SK-N-SH (cell line): ENCODE results near the gene DNAJA3. TPM values are rescaled to one million over a fixed set of nuclear protein-coding genes. Genes with fewer than 3 reads are reported as not detected.

Experiments
- CTCF ChIA-PET: fragments of 300-600, 350-600 bp; formaldehyde crosslinking; extraction: SDS; loops from one replicate; lab custom pipeline; 2021; lab: Yijun Ruan, JAX
- POLR2A ChIA-PET: fragments of 350-600 bp; sonication (Branson Sonifier 250); formaldehyde crosslinking; extraction: SDS; loops from one replicate; lab custom pipeline; 2020; ENCODE audit warnings: antibody characterized with exemption, inconsistent platforms; lab: Yijun Ruan, JAX
- DNase-seq: peaks from one replicate; pipeline ENCODE4 v3.0.0; 2012
- H2AFZ ChIP-seq: fragments of 200-600 bp; sonication (generic); 2 replicates; pipeline ENCODE4 v1.8.1; 2016; ENCODE audit warnings: antibody characterized with exemption, mild to moderate bottlenecking, low read depth
- H3F3A ChIP-seq: fragments of 200-600 bp; sonication (generic); replicated peaks from 2 replicates; pipeline ENCODE3; 2016; ENCODE audit warnings: antibody characterized with exemption, mild to moderate bottlenecking; ENCODE audit not compliant: insufficient read depth
- H3K27ac ChIP-seq, 2 experiments: fragments of 200-500 bp in 1 of 2; fragments of 200-600 bp in 1 of 2; sonication (Bioruptor generic) in 1 of 2; sonication (generic), shearing (Covaris generic) in 1 of 2; 2 replicates each; pipeline versions ENCODE4 v1.5.1 to v1.6.1; 2014 to 2016; ENCODE audit warnings: low read depth in 2 of 2, inconsistent platforms in 1 of 2, low read length in 1 of 2, mild to moderate bottlenecking in 1 of 2, mixed read lengths in 1 of 2
- H3K27me3 ChIP-seq: fragments of 200-600 bp; sonication (generic), shearing (Covaris generic); 2 replicates; pipeline ENCODE4 v1.6.1; 2016; ENCODE audit warnings: mixed run types; ENCODE audit not compliant: insufficient read depth
- H3K36me3 ChIP-seq, 2 experiments: fragments of 200-500 bp in 1 of 2; fragments of 200-600 bp in 1 of 2; sonication (Bioruptor generic) in 1 of 2; sonication (generic) in 1 of 2; replicated peaks in 1 of 2; 2 replicates each; pipeline versions ENCODE3 to v1.5.1; 2014 to 2016; ENCODE audit warnings: low read length in 1 of 2, mild to moderate bottlenecking in 1 of 2; ENCODE audit not compliant: insufficient read depth in 2 of 2, control insufficient read depth in 1 of 2
- H3K4me1 ChIP-seq, 2 experiments: fragments of 200-500 bp in 1 of 2; fragments of 200-600 bp in 1 of 2; sonication (Bioruptor generic) in 1 of 2; sonication (generic), shearing (Covaris generic) in 1 of 2; 2 replicates each; pipeline versions ENCODE4 v1.5.1 to v1.6.1; 2014 to 2016; ENCODE audit warnings: low read depth in 1 of 2, low read length in 1 of 2, mixed run types in 1 of 2; ENCODE audit not compliant: insufficient read depth in 2 of 2, control insufficient read depth in 1 of 2
- H3K4me2 ChIP-seq: fragments of 200-600 bp; sonication (generic), shearing (Covaris generic); 2 replicates; pipeline ENCODE4 v1.6.1; 2017; ENCODE audit warnings: mixed run types
- H3K4me3 ChIP-seq, 2 experiments: fragments of 200-500 bp in 1 of 2; fragments of 200-600 bp in 1 of 2; sonication (Bioruptor generic) in 1 of 2; sonication (generic), shearing (Covaris generic) in 1 of 2; 2 replicates each; pipeline versions ENCODE4 v1.5.1 to v1.8.1; 2014 to 2016; ENCODE audit warnings: low read depth in 2 of 2, inconsistent platforms in 1 of 2, low read length in 1 of 2, mild to moderate bottlenecking in 1 of 2, mixed read lengths in 1 of 2, moderate library complexity in 1 of 2
- H3K79me2 ChIP-seq: fragments of 200-600 bp; sonication (generic); 2 replicates; pipeline ENCODE4 v1.8.1; 2017; ENCODE audit warnings: mild to moderate bottlenecking; ENCODE audit not compliant: insufficient read depth
- H3K9ac ChIP-seq: fragments of 200-600 bp; sonication (generic); 2 replicates; pipeline ENCODE4 v1.6.1; 2017; ENCODE audit warnings: mixed run types
- H3K9me2 ChIP-seq: fragments of 200-600 bp; sonication (generic); 2 replicates; pipeline ENCODE4 v1.6.1; 2017; ENCODE audit warnings: mixed run types
- H3K9me3 ChIP-seq: fragments of 200-600 bp; sonication (generic); 2 replicates; pipeline ENCODE4 v1.6.1; 2017; ENCODE audit warnings: mixed run types, mild to moderate bottlenecking, moderate library complexity
- H4K20me1 ChIP-seq: fragments of 200-600 bp; sonication (generic); 2 replicates; pipeline ENCODE4 v1.6.1; 2017; ENCODE audit warnings: mild to moderate bottlenecking, mixed run types; ENCODE audit not compliant: insufficient read depth
- CHD2 ChIP-seq: fragments of 150-350 bp; IDR thresholded peaks from 2 replicates; pipeline ENCODE4 v1.6.1; 2018; ENCODE audit warnings: low read length; ENCODE audit not compliant: partially characterized antibody
- ELF1 ChIP-seq: IDR thresholded peaks from 2 replicates; pipeline ENCODE4 v1.4.0; 2012
- GABPA ChIP-seq: IDR thresholded peaks from 2 replicates; pipeline ENCODE4 v1.4.0; 2012; ENCODE audit warnings: low read depth, mild to moderate bottlenecking
- MEF2A ChIP-seq: IDR thresholded peaks from 2 replicates; pipeline ENCODE4 v1.4.0; 2012; ENCODE audit warnings: low read depth, borderline replicate concordance
- NRF1 ChIP-seq: IDR thresholded peaks from 2 replicates; pipeline ENCODE4 v1.6.1; 2012; ENCODE audit warnings: low read depth, mild to moderate bottlenecking, low read length
- PBX3 ChIP-seq: IDR thresholded peaks from 2 replicates; pipeline ENCODE4; 2012
- RCOR1 ChIP-seq: fragments of 150-350 bp; IDR thresholded peaks from 2 replicates; pipeline ENCODE4 v1.6.1; 2017; ENCODE audit warnings: antibody characterized with exemption, low read length
- REST ChIP-seq: IDR thresholded peaks from 2 replicates; pipeline ENCODE4 v1.6.1; 2012; ENCODE audit warnings: mild to moderate bottlenecking, low read depth, low read length, moderate library complexity
- RXRA ChIP-seq: IDR thresholded peaks from 2 replicates; pipeline ENCODE4 v1.4.0; 2012; ENCODE audit warnings: low read depth, mild to moderate bottlenecking, borderline replicate concordance
- TAF1 ChIP-seq: IDR thresholded peaks from 2 replicates; pipeline ENCODE4 v1.6.1; 2012; ENCODE audit warnings: low read depth, mild to moderate bottlenecking, low read length, moderate library complexity, borderline replicate concordance
- TCF12 ChIP-seq: IDR thresholded peaks from 2 replicates; pipeline ENCODE4 v1.4.0; 2012
- TEAD4 ChIP-seq: IDR thresholded peaks from 2 replicates; pipeline ENCODE4 v1.4.0; 2012; ENCODE audit warnings: mild to moderate bottlenecking, borderline replicate concordance; ENCODE audit not compliant: insufficient read depth
- WGBS: methylation state at CpG from one replicate; pipeline ENCODE4 v1.1.6; 2017; ENCODE audit warnings: low lambda C conversion rate; 5-methylcytosine and 5-hydroxymethylcytosine counted together
- polyA plus RNA-seq, 3 experiments: library from polyadenylated mRNA; depleted of rRNA; stranded (reverse); fragments of >200 nt; gene quantifications; 2 replicates each; pipeline ENCODE4 v1.2.3, GENCODE V29; 2012

DNAJA3 gene
- polyA plus RNA-seq, 1 of the 3 experiments (the other 2 are of a cell fraction) = 52.6 TPM

GRCh38 chr16:4472880-4473279 is 47.2 kb downstream of the DNAJA3 start:
- CTCF ChIA-PET = interaction anchor here (0.7 to 1.2 kb wide), 3 partner anchors 11 to 144 kb away, joined by 3 to 4 read pairs (median 3); no protein-coding TSS in a partner anchor
- 83% methylated on average over 4 of the region's 4 CpGs for WGBS

More at GRCh38 chr16:4472880-4473279, 47.2 kb downstream of the DNAJA3 start:
- peaks cover 57% of the 10 kb centered on the region for H3K79me2 ChIP-seq
- H2AFZ ChIP-seq = no peak overlapping the region
- POLR2A ChIA-PET = no interaction called here
- H3K9ac ChIP-seq = no peak overlapping the region
- H3F3A ChIP-seq = peaks cover 22% of the 10 kb centered on the region
- H4K20me1 ChIP-seq = no peaks in the 10 kb centered on the region
- no peak for DNase-seq
- H3K36me3 ChIP-seq = peaks cover 7 to 14% of the 10 kb centered on the region in 2 experiments
- no peak for TF ChIP-seq CHD2
- no peak for TF ChIP-seq GABPA
- no peak for TF ChIP-seq PBX3
- no peak for TF ChIP-seq TAF1
- no peak for TF ChIP-seq TCF12
- no peak for TF ChIP-seq RCOR1
- no peak for TF ChIP-seq NRF1
- TF ChIP-seq MEF2A = no peak
- TF ChIP-seq REST = no peak
- no peak for TF ChIP-seq ELF1
- no peak for TF ChIP-seq RXRA
- no peak for TF ChIP-seq TEAD4
- H3K27ac ChIP-seq = no peak overlapping the region
- no peak overlapping the region for H3K4me3 ChIP-seq
- no peaks in the 10 kb centered on the region for H3K9me2 ChIP-seq
- H3K4me1 ChIP-seq = peaks cover 7 to 15% of the 10 kb centered on the region in 2 experiments; a peak in 2 of 4 replicates
- no peak overlapping the region for H3K4me2 ChIP-seq
- H3K27me3 ChIP-seq = no peaks in the 10 kb centered on the region
- no peaks in the 10 kb centered on the region for H3K9me3 ChIP-seq
